ENCODE results near the gene ULK4.
A peak's percentile ranks its signal among the peaks of the same experiment; 100 is the strongest.

ULK4 gene

GRCh38 chr3:41339758-41340157 is 622.1 kb downstream of the ULK4 start:
- no peak for DNase-seq

- DNase-seq, result no peak
Observed at GRCh38 chr3:41338276-41338675, 623.6 kb downstream of the ULK4 start.

GRCh38 chr3:41334426-41334825 is 627.5 kb downstream of the ULK4 start:
- DNase-seq, result no peak

- no peak for DNase-seq
Observed at GRCh38 chr3:41331041-41331440, 630.9 kb downstream of the ULK4 start.

GRCh38 chr3:41330465-41330864 is 631.4 kb downstream of the ULK4 start:
- DNase-seq, result no peak

- no peak for DNase-seq
Observed at GRCh38 chr3:41329881-41330280, 632.0 kb downstream of the ULK4 start.

GRCh38 chr3:41328926-41329325 is 633.0 kb downstream of the ULK4 start:
- no peak for DNase-seq

GRCh38 chr3:41327718-41328117 is 634.2 kb downstream of the ULK4 start:
- no peak for DNase-seq

- DNase-seq, result peak; percentile 48
Observed at GRCh38 chr3:41324156-41324475, 637.8 kb downstream of the ULK4 start.

GRCh38 chr3:41323467-41324155 is 638.3 kb downstream of the ULK4 start:
- no peak for DNase-seq

- DNase-seq, result no peak
Observed at GRCh38 chr3:41321642-41321980, 640.3 kb downstream of the ULK4 start.

- no peak for DNase-seq
Observed at GRCh38 chr3:41320953-41321641, 640.8 kb downstream of the ULK4 start.

GRCh38 chr3:41318520-41318919 is 643.4 kb downstream of the ULK4 start:
- DNase-seq, result no peak

GRCh38 chr3:41317718-41318117 is 644.2 kb downstream of the ULK4 start:
- DNase-seq, result no peak

GRCh38 chr3:41317298-41317697 is 644.6 kb downstream of the ULK4 start:
- no peak for DNase-seq

GRCh38 chr3:41315126-41315525 is 646.8 kb downstream of the ULK4 start:
- DNase-seq, result no peak

- DNase-seq, result no peak
Observed at GRCh38 chr3:41308119-41308518, 653.8 kb downstream of the ULK4 start.

GRCh38 chr3:41307065-41307464 is 654.8 kb downstream of the ULK4 start:
- no peak for DNase-seq

- no peak for DNase-seq
Observed at GRCh38 chr3:41304593-41304992, 657.3 kb downstream of the ULK4 start.

GRCh38 chr3:41302295-41302694 is 659.6 kb downstream of the ULK4 start:
- no peak for DNase-seq

GRCh38 chr3:41301548-41301947 is 660.4 kb downstream of the ULK4 start:
- no peak for DNase-seq

- no peak for DNase-seq
Observed at GRCh38 chr3:41299036-41299435, 662.9 kb downstream of the ULK4 start.

GRCh38 chr3:41297750-41298149 is 664.2 kb downstream of the ULK4 start:
- DNase-seq, result no peak

GRCh38 chr3:41296556-41296955 is 665.3 kb downstream of the ULK4 start:
- DNase-seq, result no peak

- DNase-seq, result no peak
Observed at GRCh38 chr3:41295740-41296139, 666.2 kb downstream of the ULK4 start.
